ENCODE results near the gene HSPA13. TPM values are rescaled to one million over a fixed set of nuclear protein-coding genes. Genes with fewer than 3 reads are reported as not detected.
"Not testable (repeated sequence)": the region's sequence is repeated elsewhere in the genome, so short reads cannot be mapped to it uniquely, and the experiment has no call there.

Gene HSPA13
- total RNA-seq, 2 experiments from 2014 or later: 38.0 to 39.1 TPM

DNA sequence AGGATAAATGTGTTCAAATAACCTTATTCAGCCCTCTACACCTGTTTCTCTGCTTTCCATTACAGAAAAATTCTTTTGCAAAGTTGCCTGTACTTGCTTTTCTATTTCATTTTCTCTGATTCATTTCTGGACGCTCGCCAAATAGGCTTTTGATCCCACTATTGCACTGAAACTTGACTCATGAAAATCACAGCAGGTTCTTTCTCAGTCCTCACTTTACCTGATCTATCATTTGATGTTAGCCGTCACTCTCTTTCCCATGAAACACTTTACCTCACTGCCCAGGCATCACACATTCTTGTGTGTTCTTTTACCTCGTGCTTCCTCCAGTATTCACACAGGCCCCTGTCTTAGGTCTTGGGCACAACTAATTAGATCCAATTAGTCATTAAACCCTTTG, 26.2 kb downstream of the HSPA13 start:
- Mint-ChIP-seq H3K4me3 (no peak overlapping the region), H3K9me3 (no peaks in the 10 kb centered on the region), H3K36me3 (no peaks in the 10 kb centered on the region), H3K27ac (no peak overlapping the region), H3K27me3 (peaks cover 17% of the 10 kb centered on the region), H3K4me1 (no peaks in the 10 kb centered on the region)
- DNase-seq: no peak

DNA sequence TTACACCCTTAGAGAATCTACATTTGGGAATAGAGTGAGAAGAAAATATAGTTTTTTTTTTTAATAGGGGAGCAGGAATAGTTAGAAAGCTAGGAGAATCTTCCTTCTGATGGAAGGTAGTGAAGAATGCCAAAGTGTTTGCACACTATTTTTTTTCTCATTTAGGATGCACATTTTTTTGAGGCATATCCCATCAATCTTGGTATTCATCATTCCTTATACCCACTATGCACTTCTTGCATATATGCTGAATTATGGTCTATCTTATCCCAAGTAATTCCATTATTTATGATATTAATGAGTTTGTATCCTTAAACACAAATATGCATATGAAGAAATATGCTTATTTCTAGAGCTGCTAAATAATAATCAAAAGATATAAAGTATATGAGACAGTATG, 28.4 kb downstream of the HSPA13 start:
- Mint-ChIP-seq H3K27ac (no peak overlapping the region), H3K4me1 (no peaks in the 10 kb centered on the region), H3K4me3 (no peak overlapping the region), H3K9me3 (no peaks in the 10 kb centered on the region), H3K36me3 (no peaks in the 10 kb centered on the region), H3K27me3 (peaks cover 17% of the 10 kb centered on the region)
- DNase-seq: no peak

GRCh38 chr21:14353726-14354125, 29.2 kb downstream of the HSPA13 start:
- H3K4me1 Mint-ChIP-seq: no peaks in the 10 kb centered on the region
- H3K36me3 Mint-ChIP-seq: no peaks in the 10 kb centered on the region
- H3K27me3 Mint-ChIP-seq: peaks cover 13% of the 10 kb centered on the region
- DNase-seq: no peak
- no peaks in the 10 kb centered on the region for H3K9me3 Mint-ChIP-seq
- H3K4me3 Mint-ChIP-seq: no peak overlapping the region
- no peak overlapping the region for H3K27ac Mint-ChIP-seq

DNA sequence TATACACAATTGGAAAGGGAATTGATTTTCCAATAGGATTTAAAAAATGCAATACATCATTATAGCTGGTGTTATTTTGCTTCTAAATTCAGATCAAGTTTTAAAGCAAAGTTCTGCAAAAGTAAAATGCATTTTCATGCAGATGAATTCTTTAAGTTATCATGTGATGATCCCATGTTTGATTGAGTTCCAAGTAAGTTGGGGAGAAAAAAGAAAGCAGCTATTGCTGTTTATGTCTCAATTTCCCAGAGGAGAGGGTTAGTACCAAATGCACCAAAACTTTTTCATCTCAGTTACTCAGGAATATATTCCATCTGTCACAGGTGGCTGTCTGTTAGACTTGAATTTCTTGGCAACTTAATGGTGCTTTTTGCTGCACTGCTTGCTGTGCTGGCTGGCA, 29.7 kb downstream of the HSPA13 start:
- Mint-ChIP-seq H3K27me3 (peaks cover 13% of the 10 kb centered on the region), H3K9me3 (no peaks in the 10 kb centered on the region), H3K27ac (no peak overlapping the region), H3K4me1 (no peaks in the 10 kb centered on the region), H3K4me3 (no peak overlapping the region), H3K36me3 (no peaks in the 10 kb centered on the region)
- no peak for DNase-seq

GRCh38 chr21:14327346-14327745, 55.6 kb downstream of the HSPA13 start:
- peaks cover 12% of the 10 kb centered on the region for H3K27me3 Mint-ChIP-seq
- H3K9me3 Mint-ChIP-seq, H3K36me3 Mint-ChIP-seq: not testable (repeated sequence)

DNA sequence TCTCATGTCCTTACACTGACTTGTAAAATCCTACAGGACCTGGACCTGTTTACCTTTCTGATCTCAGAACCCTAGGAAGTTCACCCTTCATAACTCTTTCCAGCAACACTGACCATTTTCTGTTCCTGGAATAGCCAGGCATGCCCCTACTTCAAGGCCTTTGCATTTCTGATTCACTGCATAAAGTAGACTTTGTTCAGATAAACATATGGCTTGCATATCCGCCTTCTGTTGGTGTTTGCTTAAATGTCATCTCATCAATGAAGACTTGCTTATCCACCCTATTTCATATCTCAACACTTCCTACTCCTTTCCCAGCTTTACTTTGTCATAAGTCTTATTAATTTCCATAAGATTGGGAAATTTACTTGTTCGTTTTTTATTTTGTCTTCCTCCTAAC, 57.4 kb downstream of the HSPA13 start:
- DNase-seq: no peak

More at GRCh38 chr21:14327346-14327745, 55.6 kb downstream of the HSPA13 start:
- not testable (repeated sequence) for H3K4me3 Mint-ChIP-seq, H3K27ac Mint-ChIP-seq, H3K4me1 Mint-ChIP-seq, DNase-seq

More for the DNA sequence above, 57.4 kb downstream of the HSPA13 start:
- no peaks in the 10 kb centered on the region for H3K4me1 Mint-ChIP-seq
- no peaks in the 10 kb centered on the region for H3K36me3 Mint-ChIP-seq
- H3K27ac Mint-ChIP-seq: no peak overlapping the region
- H3K9me3 Mint-ChIP-seq: peaks cover 3% of the 10 kb centered on the region
- peaks cover 12% of the 10 kb centered on the region for H3K27me3 Mint-ChIP-seq
- H3K4me3 Mint-ChIP-seq: no peak overlapping the region

Other genes starting within 250 kb of the HSPA13 start
- gene LIPI, start 172.2 kb downstream of the HSPA13 start, total RNA-seq: not detected
- gene RBM11, start 167.0 kb downstream of the HSPA13 start, total RNA-seq: 1 to 10 TPM; 3.8 to 6.3 TPM
- gene SAMSN1, start 163.2 kb upstream of the HSPA13 start, total RNA-seq: 100 to 1,000 TPM; 113 to 119 TPM